Epithelial cell of proximal tubule (primary cell): ENCODE measurements around the gene EMC9. TPM values are rescaled to one million over a fixed set of nuclear protein-coding genes. Genes with fewer than 3 reads are reported as not detected.
A peak's percentile ranks its signal among the peaks of the same experiment; 100 is the strongest.

ENCODE experiments used
- DNase-seq: peaks from one replicate; pipeline ENCODE4 v3.0.0-alpha.2; 2011; ENCODE audit warnings: low read depth
- H3K4me3 ChIP-seq: 2 replicates; pipeline ENCODE4 v1.5.1; 2011; ENCODE audit warnings: low read depth, mild to moderate bottlenecking, low read length
- CTCF ChIP-seq: conservative IDR thresholded peaks from 2 replicates; pipeline ENCODE4 v1.5.1; 2012; ENCODE audit warnings: low read depth, mild to moderate bottlenecking, low read length
- total RNA-seq: library from RNA; depleted of rRNA; stranded (reverse); fragments of >200 nt; gene quantifications from 2 replicates; pipeline ENCODE4 v1.2.3, GENCODE V29; 2015

EMC9 gene
- total RNA-seq, 1 donor from 2014 or later: 22.3 TPM

GRCh38 chr14:24181371-24182077 lies 40.1 kb upstream of the EMC9 start:
- DNase-seq: no peak
- no peak for TF ChIP-seq CTCF
- no peak overlapping the region for H3K4me3 ChIP-seq

GRCh38 chr14:24179961-24180796 lies 38.8 kb upstream of the EMC9 start:
- TF ChIP-seq CTCF: no peak
- peak; percentile 97 for DNase-seq
- no peak overlapping the region for H3K4me3 ChIP-seq

GRCh38 chr14:24179294-24179960 lies 38.0 kb upstream of the EMC9 start:
- no peak for TF ChIP-seq CTCF
- H3K4me3 ChIP-seq: no peak overlapping the region
- no peak for DNase-seq

GRCh38 chr14:24178399-24179178 lies 37.2 kb upstream of the EMC9 start:
- DNase-seq: no peak
- TF ChIP-seq CTCF: no peak
- H3K4me3 ChIP-seq: no peak overlapping the region

GRCh38 chr14:24177891-24178290 lies 36.5 kb upstream of the EMC9 start:
- H3K4me3 ChIP-seq: no peak overlapping the region
- DNase-seq: no peak
- no peak for TF ChIP-seq CTCF

- DNase-seq: no peak
- TF ChIP-seq CTCF: no peak
- no peak overlapping the region for H3K4me3 ChIP-seq
These were observed 35.8 kb upstream of the EMC9 start for GRCh38 chr14:24177041-24177825.
